ENCODE results near the gene FSIP1.

The FSIP1 gene

DNA sequence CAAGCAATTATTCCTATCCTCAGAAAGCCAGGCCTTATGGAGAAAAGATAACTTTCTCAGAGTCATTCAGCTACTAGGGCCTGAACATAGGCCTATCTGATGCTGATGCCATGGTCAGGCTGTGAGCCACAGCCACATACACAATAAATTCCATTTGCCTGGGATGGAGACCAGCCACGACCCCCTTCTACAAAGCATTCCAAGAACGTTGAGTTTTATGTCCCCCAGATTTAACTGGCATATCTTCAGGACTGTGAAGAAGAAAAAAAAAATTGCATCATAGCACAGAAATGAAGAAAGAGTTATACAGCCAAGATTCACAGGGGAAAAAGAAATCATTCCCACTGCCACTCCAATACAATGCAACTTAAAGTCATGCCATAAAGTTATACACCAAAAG is 101.8 kb downstream of the FSIP1 start:
- DNase-seq = no peak

- no peak for DNase-seq
These were observed 110.0 kb downstream of the FSIP1 start for GRCh38 chr15:39672666-39673065.

GRCh38 chr15:39672184-39672583 is 110.5 kb downstream of the FSIP1 start:
- DNase-seq = no peak

DNA sequence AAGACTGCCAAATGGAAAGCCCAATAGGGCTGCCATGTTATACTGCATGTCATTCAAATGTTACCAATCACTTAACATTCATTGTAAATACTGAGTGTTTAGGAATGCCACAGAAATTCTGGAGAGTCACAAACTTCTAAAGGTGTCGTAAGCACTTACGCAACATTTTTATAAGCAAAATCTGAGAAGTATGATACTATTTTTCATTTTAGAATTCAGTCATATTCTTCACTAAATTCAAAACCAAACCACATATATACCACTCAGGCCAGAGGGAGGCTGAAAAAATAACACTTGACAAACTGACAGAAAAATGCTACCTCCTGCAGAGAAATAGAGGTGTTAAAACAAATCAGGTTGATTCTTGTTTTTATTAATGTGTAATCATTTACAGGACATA is 112.0 kb downstream of the FSIP1 start:
- no peak for DNase-seq

DNA sequence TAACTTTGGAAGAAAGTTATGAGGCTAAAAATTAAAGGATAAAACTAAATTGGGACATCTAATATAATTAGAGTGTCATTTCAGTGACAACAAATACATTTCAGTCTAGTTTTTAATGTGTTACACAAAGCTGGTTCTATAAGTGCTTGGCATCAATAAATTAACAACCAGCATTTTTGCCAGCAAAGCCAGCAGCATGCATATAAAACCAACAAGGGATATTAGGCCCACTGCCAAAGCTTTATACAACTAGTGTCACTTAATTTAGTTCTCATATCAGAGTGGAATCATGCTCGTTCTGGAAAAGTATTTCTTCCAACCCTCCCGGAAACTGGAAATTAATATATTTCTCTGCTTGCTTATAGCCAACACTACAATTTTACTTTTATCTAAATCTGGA is 113.0 kb downstream of the FSIP1 start:
- no peak for DNase-seq

- no peak for DNase-seq
These were observed 113.4 kb downstream of the FSIP1 start for GRCh38 chr15:39669241-39669640.

DNA sequence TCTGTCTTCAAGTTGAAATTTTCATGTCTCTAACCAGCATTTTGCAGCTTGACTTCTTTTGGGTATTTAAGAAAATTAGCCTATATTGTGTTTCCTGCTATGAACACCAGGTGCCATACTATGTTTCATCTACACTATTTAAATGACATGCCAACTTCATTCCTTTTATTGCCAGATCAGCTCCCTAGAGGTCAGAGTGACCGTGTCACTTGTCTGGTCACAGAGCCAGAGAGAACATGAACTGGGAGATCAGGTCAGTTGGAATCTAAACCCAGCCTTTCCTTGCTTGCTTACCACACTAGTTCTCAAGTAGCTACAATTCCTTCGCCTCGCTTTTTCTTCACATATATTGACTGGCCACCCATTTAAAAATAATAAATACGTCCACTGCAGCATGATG is 114.2 kb downstream of the FSIP1 start:
- DNase-seq = no peak

DNA sequence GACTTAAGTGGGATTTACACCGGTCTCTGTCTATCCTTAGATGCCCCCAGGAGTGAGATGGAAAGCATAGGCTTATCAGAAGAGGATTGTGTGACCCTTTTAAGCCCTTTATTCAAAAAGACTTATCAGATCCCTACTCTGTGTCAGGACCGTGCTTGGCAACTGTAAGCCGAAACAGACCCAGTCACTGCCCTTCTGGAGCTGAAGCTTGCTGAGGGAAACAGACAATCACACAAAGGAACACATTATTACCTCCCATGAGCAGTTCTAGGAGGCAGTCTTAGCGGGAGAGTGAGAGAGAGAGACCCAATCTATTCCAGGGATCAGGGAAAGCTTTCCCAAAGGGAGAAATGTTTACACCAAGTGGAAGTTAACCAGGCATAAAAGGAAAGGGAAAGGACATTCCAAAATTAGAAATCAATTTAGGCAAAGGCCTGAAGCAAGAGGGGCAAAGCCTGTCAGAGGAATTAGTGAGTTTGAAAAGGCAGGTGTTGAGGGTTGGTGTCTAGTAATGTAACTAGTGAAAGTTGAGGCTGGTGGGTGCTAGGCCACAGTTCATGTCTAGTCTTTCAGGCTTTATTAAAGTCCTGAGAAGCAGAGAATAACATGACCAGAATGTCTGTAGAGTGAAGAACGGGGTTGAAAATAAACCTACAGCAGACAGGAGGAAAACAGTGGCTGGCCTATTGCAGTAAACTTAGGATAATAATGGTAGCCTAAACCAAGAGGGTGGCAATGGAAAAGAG is 115.1 kb downstream of the FSIP1 start:
- DNase-seq = no peak

DNA sequence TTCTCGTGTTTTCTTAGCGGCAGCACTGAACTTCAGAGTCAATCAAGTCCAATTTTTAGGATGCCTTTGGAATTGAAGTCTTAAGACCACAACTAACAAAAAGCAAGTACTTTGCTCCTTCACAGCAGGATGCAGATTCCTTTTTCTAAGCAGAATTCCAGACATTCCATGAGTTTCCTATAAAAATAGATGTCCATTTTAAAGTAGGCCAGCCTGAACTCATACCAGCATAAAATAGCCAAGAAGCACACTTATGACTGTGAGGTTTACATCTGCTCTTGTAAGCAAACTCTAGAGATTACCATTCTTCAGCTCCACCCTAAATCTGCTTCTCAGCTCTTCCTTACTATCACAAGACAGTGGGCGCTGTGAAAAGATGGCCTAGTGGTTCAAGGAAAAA is 116.0 kb downstream of the FSIP1 start:
- no peak for DNase-seq

- DNase-seq = no peak
These were observed 116.9 kb downstream of the FSIP1 start for GRCh38 chr15:39665629-39666250.

DNA sequence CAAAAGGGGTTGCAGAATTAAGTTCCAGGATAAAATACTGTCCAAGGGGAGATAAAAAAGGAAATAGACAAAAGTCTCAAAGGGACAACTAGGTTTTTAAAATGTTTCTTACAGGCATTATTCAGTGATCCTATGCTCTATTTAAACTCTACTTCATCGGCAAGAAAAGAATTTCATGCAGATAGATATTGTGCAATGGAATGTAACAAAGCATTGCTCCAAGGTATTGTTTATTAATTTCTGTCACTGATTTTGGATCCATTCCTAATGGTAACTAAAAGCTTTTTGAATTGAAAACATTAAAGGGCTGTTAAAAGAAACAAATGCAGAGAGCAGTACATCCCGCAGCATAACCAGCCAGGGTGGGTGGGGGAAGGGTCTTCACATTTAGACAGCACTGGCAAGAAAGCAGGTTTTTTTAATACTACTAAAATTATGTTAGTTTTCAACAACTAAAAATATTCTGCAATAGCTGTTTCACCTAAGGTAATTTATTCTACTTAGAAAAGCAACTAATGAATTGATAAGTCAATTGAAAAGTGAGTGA is 118.9 kb downstream of the FSIP1 start:
- no peak for DNase-seq

DNA sequence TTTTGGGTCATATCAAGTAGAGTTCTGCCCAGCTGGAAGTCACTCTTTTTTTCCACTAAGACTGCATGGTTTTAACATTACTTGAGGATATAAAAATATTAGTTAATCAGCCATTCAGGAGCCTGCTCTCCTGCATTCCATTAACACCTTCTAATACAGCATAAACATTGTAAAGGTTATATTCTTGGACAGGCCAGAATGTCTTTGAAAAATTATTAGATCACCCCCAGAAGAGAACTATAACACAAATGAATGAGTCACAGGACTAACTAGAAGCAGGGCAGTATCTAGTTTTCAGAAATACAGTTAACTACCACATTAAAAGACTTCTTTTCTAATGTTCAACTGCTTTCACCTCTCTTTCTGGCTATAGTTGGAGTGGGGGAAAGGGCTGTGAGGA is 120.9 kb downstream of the FSIP1 start:
- DNase-seq = no peak

DNA sequence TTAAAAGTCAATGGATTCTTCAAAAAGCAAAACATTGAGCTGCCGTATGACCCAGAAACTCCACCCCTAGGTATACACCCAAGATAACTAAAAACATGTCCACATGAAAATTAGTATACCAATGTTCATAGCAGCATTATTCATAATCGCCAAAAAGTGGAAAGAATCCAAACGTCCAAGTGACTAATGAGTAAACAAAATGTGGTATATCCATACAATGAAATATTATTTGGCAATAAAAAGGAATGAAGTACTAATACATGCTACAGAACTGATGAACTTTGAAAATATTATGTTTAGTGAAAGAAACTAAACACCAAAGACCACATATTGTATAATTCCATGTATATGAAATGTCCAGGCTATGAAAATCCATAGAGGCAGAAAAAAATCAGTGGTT is 123.9 kb downstream of the FSIP1 start:
- no peak for DNase-seq

- DNase-seq = no peak
These were observed 125.0 kb downstream of the FSIP1 start for GRCh38 chr15:39657668-39658067.

GRCh38 chr15:39657181-39657580 is 125.5 kb downstream of the FSIP1 start:
- DNase-seq = no peak

- no peak for DNase-seq
These were observed 128.3 kb downstream of the FSIP1 start for GRCh38 chr15:39654304-39654703.

DNA sequence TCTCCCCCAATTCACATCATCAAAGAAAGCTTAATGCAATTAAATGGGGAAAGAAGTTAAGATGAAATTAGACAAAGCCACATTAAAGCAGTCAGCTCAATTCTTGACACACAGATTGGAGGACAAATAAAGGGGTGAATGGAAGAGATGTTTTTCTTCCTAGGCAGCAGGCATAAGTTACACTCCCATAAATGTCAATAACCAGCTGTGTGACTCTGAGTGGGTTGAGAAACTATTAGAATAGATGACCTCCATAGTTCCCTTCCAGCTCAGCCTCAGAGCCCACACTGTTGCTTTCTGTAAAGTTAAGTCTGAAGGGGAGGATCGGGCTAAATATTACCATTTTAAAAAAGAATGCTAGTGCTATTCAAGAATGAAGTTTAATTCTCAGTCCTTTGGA is 130.8 kb downstream of the FSIP1 start:
- DNase-seq = no peak

DNA sequence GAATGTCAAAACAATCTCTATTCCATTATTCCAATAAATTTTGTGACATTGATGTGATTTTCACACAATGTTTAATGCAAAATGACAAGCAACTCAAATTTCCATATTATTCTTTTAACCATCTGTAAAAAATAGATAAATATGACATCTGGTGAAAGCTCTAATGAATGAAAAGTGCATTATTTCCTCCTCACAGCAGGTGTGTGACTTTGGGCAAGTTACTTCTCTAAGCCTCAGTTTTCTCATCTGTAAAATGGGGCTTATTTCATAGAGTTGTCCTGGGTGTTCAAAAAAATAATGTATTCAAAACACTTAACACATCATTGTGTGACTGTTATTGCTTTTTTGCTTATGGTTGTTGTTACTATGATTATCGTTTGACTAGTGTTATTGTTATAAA is 131.3 kb downstream of the FSIP1 start:
- no peak for DNase-seq

DNA sequence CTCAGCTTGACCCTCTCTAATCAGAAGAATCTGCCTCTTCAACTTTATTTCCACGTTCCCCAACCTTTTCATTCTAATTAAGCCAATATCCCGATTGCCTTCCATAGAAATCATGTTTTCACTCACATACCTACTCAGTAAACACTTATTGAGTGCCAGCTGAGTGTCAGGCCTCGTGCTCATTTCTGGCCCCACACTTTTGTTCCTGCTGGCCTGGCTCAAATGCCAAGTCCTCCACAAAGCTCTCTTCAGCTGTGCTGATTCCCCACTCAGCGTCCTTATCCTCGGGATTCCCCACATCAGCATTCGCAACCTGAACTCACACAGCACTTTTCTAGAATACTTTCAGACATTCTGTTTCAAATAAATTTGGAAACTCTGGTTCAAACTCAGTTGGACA is 132.9 kb downstream of the FSIP1 start:
- no peak for DNase-seq

GRCh38 chr15:39646425-39646824 is 136.2 kb downstream of the FSIP1 start:
- DNase-seq = no peak

DNA sequence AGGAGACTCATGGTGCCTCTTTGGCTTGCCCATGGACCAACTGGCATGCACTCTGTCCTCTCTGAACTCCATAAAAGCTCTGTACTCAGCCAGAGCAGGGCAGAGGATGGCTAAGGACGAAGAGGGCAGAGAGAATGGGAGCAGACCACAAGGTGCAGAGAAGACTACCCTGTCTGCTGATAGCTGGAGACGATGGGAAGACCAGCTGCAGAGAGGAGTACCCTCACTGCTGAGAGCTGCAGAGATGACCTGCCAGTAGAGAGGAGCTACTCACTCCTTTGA is 136.7 kb downstream of the FSIP1 start:
- DNase-seq = no peak

DNA sequence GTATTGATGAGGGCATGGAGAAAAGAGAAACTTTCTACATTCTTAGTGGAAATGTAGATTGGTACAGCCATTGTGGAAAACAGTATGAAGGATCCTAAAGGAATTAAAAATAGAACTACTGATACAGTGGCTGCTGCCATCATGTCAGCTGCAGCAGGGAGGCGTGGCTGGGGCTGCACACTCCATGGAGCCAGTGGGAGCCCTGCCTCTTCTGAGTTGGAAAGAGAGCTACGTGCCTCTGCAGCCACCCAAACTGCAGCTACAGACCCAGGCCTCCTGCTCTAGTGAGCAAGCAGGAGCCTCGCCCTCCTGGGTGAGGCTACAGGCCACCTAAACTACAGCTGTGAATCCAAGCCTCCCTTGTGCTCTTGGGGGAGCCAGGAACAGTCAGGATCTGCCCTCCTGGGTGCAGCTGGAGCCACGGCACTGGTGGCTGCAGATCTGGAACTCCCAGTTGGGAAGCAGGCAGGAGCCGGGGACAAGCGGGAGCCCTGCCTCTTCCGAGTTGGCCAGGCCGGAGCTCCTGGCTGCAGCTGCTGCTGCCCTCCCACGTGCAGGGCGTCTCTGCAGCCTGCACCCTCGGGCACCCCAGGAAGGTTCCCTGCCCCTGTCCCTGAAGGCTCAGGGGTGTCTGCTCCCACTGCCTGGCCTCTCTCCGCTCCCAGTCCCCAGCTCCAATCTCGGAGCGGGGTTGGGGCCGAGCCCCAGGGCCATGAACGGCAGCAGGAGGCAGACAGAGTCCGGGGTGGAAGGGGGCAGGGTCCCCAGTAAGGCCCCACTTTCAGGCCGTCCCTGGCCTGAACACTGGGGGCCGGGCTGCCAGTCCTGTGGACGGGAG is 137.3 kb downstream of the FSIP1 start:
- no peak for DNase-seq

DNA sequence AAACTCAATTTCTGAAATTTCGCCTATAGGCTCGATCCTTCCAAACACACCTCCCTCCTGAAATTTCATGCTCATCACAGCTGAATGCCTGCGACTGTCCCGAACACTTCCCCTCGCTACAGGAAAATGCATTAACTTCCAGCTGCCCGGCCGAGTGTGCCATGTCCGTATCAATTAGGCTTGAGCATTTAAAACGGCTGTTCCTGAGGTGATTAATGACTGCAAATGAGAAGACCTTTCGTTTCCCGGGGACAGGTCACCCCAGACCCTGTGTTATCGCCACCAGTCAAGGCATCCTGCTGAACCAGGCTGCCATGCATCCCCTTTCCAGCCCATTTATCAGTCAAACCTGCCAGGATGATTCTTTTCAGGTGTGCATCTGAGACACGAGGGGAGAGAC is 138.5 kb downstream of the FSIP1 start:
- no peak for DNase-seq

DNA sequence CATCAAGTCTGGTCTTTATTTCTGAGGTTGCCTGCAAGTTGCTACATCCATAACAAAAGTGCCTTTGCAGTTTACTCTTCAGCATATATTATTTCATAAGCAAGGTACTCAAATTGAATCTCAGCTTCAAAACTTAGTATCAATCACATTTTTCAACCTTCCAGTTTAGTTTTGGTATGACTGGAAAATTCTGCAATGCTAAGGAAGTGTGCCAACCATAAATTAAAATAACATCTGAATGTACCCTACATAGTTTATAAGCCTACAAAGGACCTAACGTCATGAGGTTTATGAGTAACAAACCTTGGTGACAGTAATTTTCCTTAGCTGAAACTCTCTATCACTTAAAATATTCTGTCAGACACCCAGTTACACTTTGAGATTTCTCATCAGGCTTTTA is 138.9 kb downstream of the FSIP1 start:
- DNase-seq = no peak
